ENCODE data around the gene HLTF. TPM values are rescaled to one million over a fixed set of nuclear protein-coding genes. Genes with fewer than 3 reads are reported as not detected.

HLTF gene
- total RNA-seq, 1 experiment from 2014 or later = 80.8 TPM

- H3K36me3 ChIP-seq = peaks cover 76% of the 10 kb centered on the region
These were observed 28.1 kb downstream of the HLTF start for GRCh38 chr3:149058198-149058597.

GRCh38 chr3:149055575-149055974, 30.8 kb downstream of the HLTF start:
- Histone ChIP-seq H3K36me3 (peaks cover 69% of the 10 kb centered on the region), H3K27me3 (no peaks in the 10 kb centered on the region), H3K9me3 (replicated peaks) (no peaks in the 10 kb centered on the region), H3K4me1 (no peaks in the 10 kb centered on the region), H3K4me3 (no peak overlapping the region), H3K27ac (no peak overlapping the region)
- no peak for DNase-seq

More at GRCh38 chr3:149058198-149058597, 28.1 kb downstream of the HLTF start:
- Histone ChIP-seq H3K27me3 (no peaks in the 10 kb centered on the region), H3K9me3 (replicated peaks) (no peaks in the 10 kb centered on the region), H3K4me1 (no peaks in the 10 kb centered on the region), H3K27ac (no peak overlapping the region), H3K4me3 (no peak overlapping the region)
- no peak for DNase-seq

- H3K4me1 ChIP-seq = no peaks in the 10 kb centered on the region
- H3K27ac ChIP-seq = no peak overlapping the region
- H3K36me3 ChIP-seq = peaks cover 57% of the 10 kb centered on the region
- no peaks in the 10 kb centered on the region for H3K27me3 ChIP-seq
- no peak overlapping the region for H3K4me3 ChIP-seq
- DNase-seq = no peak
- no peaks in the 10 kb centered on the region for H3K9me3 ChIP-seq (replicated peaks)
These were observed 41.8 kb downstream of the HLTF start for GRCh38 chr3:149044339-149045083.

GRCh38 chr3:149042789-149043386, 43.4 kb downstream of the HLTF start:
- peaks cover 63% of the 10 kb centered on the region for H3K36me3 ChIP-seq
- H3K9me3 ChIP-seq (replicated peaks) = no peaks in the 10 kb centered on the region
- no peak for DNase-seq
- H3K27ac ChIP-seq = no peak overlapping the region
- H3K27me3 ChIP-seq = no peaks in the 10 kb centered on the region
- no peaks in the 10 kb centered on the region for H3K4me1 ChIP-seq
- H3K4me3 ChIP-seq = no peak overlapping the region

GRCh38 chr3:149038322-149038721, 48.0 kb downstream of the HLTF start:
- no peak for DNase-seq
- no peaks in the 10 kb centered on the region for H3K4me1 ChIP-seq
- H3K9me3 ChIP-seq (replicated peaks) = no peaks in the 10 kb centered on the region
- peaks cover 56% of the 10 kb centered on the region for H3K36me3 ChIP-seq
- no peaks in the 10 kb centered on the region for H3K27me3 ChIP-seq
- no peak overlapping the region for H3K4me3 ChIP-seq
- no peak overlapping the region for H3K27ac ChIP-seq

GRCh38 chr3:149037684-149038083, 48.6 kb downstream of the HLTF start:
- Histone ChIP-seq H3K36me3 (peaks cover 61% of the 10 kb centered on the region), H3K4me3 (no peak overlapping the region), H3K9me3 (replicated peaks) (no peaks in the 10 kb centered on the region), H3K4me1 (no peaks in the 10 kb centered on the region), H3K27ac (no peak overlapping the region), H3K27me3 (no peaks in the 10 kb centered on the region)
- no peak for DNase-seq

GRCh38 chr3:149031096-149031495, 55.2 kb downstream of the HLTF start:
- H3K36me3 ChIP-seq = peaks cover 57% of the 10 kb centered on the region
- H3K4me1 ChIP-seq = no peaks in the 10 kb centered on the region
- no peak for DNase-seq
- H3K27ac ChIP-seq = no peak overlapping the region
- H3K4me3 ChIP-seq = no peak overlapping the region
- no peaks in the 10 kb centered on the region for H3K9me3 ChIP-seq (replicated peaks)
- H3K27me3 ChIP-seq = no peaks in the 10 kb centered on the region

- H3K27ac ChIP-seq = no peak overlapping the region
- H3K4me1 ChIP-seq = no peaks in the 10 kb centered on the region
- H3K27me3 ChIP-seq = no peaks in the 10 kb centered on the region
- H3K9me3 ChIP-seq (replicated peaks) = 0 out of 2 replicates have a peak, but pooled peaks cover 4% of the 10 kb centered on the region
- H3K36me3 ChIP-seq = peaks cover 62% of the 10 kb centered on the region
- H3K4me3 ChIP-seq = no peak overlapping the region
- DNase-seq = no peak
These were observed 59.6 kb downstream of the HLTF start for GRCh38 chr3:149026718-149027117.

GRCh38 chr3:149023951-149024350, 62.4 kb downstream of the HLTF start:
- peaks cover 47% of the 10 kb centered on the region for H3K36me3 ChIP-seq
- H3K27me3 ChIP-seq = no peaks in the 10 kb centered on the region
- H3K9me3 ChIP-seq (replicated peaks) = 0 out of 2 replicates have a peak, but pooled peaks cover 4% of the 10 kb centered on the region
- no peak overlapping the region for H3K4me3 ChIP-seq
- no peaks in the 10 kb centered on the region for H3K4me1 ChIP-seq
- no peak for DNase-seq
- H3K27ac ChIP-seq = no peak overlapping the region

GRCh38 chr3:149021830-149022229, 64.5 kb downstream of the HLTF start:
- no peaks in the 10 kb centered on the region for H3K4me1 ChIP-seq
- peaks cover 35% of the 10 kb centered on the region for H3K36me3 ChIP-seq
- 0 out of 2 replicates have a peak, but pooled peaks cover 4% of the 10 kb centered on the region for H3K9me3 ChIP-seq (replicated peaks)
- no peak overlapping the region for H3K4me3 ChIP-seq
- no peak for DNase-seq
- no peaks in the 10 kb centered on the region for H3K27me3 ChIP-seq
- no peak overlapping the region for H3K27ac ChIP-seq

GRCh38 chr3:149020839-149021252, 65.5 kb downstream of the HLTF start:
- Histone ChIP-seq H3K27me3 (no peaks in the 10 kb centered on the region), H3K4me3 (no peak overlapping the region), H3K4me1 (no peaks in the 10 kb centered on the region), H3K27ac (no peak overlapping the region), H3K36me3 (peaks cover 27% of the 10 kb centered on the region), H3K9me3 (replicated peaks) (0 out of 2 replicates have a peak, but pooled peaks cover 4% of the 10 kb centered on the region)
- DNase-seq = no peak

- Histone ChIP-seq H3K27me3 (no peaks in the 10 kb centered on the region), H3K4me3 (no peak overlapping the region), H3K36me3 (peaks cover 22% of the 10 kb centered on the region), H3K9me3 (replicated peaks) (0 out of 2 replicates have a peak, but pooled peaks cover 4% of the 10 kb centered on the region), H3K4me1 (no peaks in the 10 kb centered on the region), H3K27ac (no peak overlapping the region)
- no peak for DNase-seq
These were observed 66.0 kb downstream of the HLTF start for GRCh38 chr3:149020196-149020838.

GRCh38 chr3:149019580-149019979, 66.8 kb downstream of the HLTF start:
- no peak overlapping the region for H3K4me3 ChIP-seq
- no peaks in the 10 kb centered on the region for H3K27me3 ChIP-seq
- no peaks in the 10 kb centered on the region for H3K4me1 ChIP-seq
- no peak for DNase-seq
- no peak overlapping the region for H3K27ac ChIP-seq
- peaks cover 16% of the 10 kb centered on the region for H3K36me3 ChIP-seq
- H3K9me3 ChIP-seq (replicated peaks) = 0 out of 2 replicates have a peak, but pooled peaks cover under 1% of the 10 kb centered on the region

- no peak overlapping the region for H3K4me3 ChIP-seq
- H3K27me3 ChIP-seq = no peaks in the 10 kb centered on the region
- H3K9me3 ChIP-seq (replicated peaks) = no peaks in the 10 kb centered on the region
- no peak for DNase-seq
- H3K4me1 ChIP-seq = no peaks in the 10 kb centered on the region
- H3K36me3 ChIP-seq = peaks cover 12% of the 10 kb centered on the region; the same call in 1 of the 2 replicates
- H3K27ac ChIP-seq = no peak overlapping the region
These were observed 68.1 kb downstream of the HLTF start for GRCh38 chr3:149018247-149018646.
